Body of pancreas (tissue), 4 donors: ENCODE measurements around the gene EIF3J. TPM values are rescaled to one million over a fixed set of nuclear protein-coding genes. Genes with fewer than 3 reads are reported as not detected.
"Not testable (repeated sequence)": the region's sequence is repeated elsewhere in the genome, so short reads cannot be mapped to it uniquely, and the experiment has no call there.

Experiments used
- ATAC-seq: fragments of 150-250 bp; one replicate; pipeline ENCODE4 v1.9.1; 2016
- DNase-seq, 4 donors: peaks; one replicate each; pipeline ENCODE4 v3.0.0-alpha.2; 2019
- H3K27ac ChIP-seq, 4 donors: fragments of 200-600 bp; sonication (generic); 1 replicate in 3 of 4; 2 replicates in 1 of 4; pipeline versions ENCODE4 v1.5.1 to v1.6.1; 2016 to 2019; ENCODE audit warnings: mild to moderate bottlenecking in 1 of 4, mixed read lengths in 1 of 4, moderate library complexity in 1 of 4
- H3K27me3 ChIP-seq, 2 donors: fragments of 200-600 bp; sonication (generic); one replicate each; pipeline ENCODE4 v1.6.0; 2016; ENCODE audit warnings: mild to moderate bottlenecking in 1 of 2
- H3K36me3 ChIP-seq, 2 donors: fragments of 200-600 bp; sonication (generic); replicated peaks in 1 of 2; 2 replicates each; pipeline ENCODE4 v1.5.1; 2016; ENCODE audit warnings: low read depth in 2 of 2; ENCODE audit not compliant: insufficient read depth in 1 of 2
- H3K4me1 ChIP-seq: fragments of 200-600 bp; sonication (generic); one replicate; pipeline ENCODE4 v1.6.0; 2016
- H3K4me3 ChIP-seq, 2 donors: fragments of 200-600 bp; sonication (generic); 1 replicate in 1 of 2; 2 replicates in 1 of 2; pipeline ENCODE4 v1.5.1; 2016 to 2019
- H3K9me3 ChIP-seq, 3 donors: fragments of 200-600 bp; sonication (generic); 1 replicate in 2 of 3; 2 replicates in 1 of 3; pipeline ENCODE4 v1.5.1; 2016
- CTCF ChIP-seq, 7 experiments: fragments of 450-650 bp in 4 of 7; fragments of 200-600 bp in 3 of 7; sonication (generic) in 3 of 7; IDR thresholded peaks; one replicate each; pipeline ENCODE4 v1.5.1; 2016 to 2019; ENCODE audit warnings: antibody characterized with exemption in 7 of 7
- POLR2A ChIP-seq, 3 donors: fragments of 450-650 bp; IDR thresholded peaks; one replicate each; pipeline ENCODE4 v1.6.1; 2016; ENCODE audit warnings: antibody characterized with exemption in 3 of 3, mild to moderate bottlenecking in 2 of 3
- WGBS, 2 donors: methylation state at CpG; one replicate each; pipeline ENCODE4 v1.1.5; 2017; 5-methylcytosine and 5-hydroxymethylcytosine counted together
- intact Hi-C: fragments of 100-400 bp; cut with DNase I; formaldehyde crosslinking; loops from one replicate; pipeline ENCODE4 v1.15.1; 2023
- total RNA-seq, 2 donors: library from RNA; depleted of rRNA; stranded (reverse); fragments of >200 nt; gene quantifications; one replicate each; pipeline ENCODE4 v1.1.0, GENCODE V29; 2016

The EIF3J gene
- total RNA-seq, 2 donors from 2014 or later = 38.7 to 66.3 TPM

GRCh38 chr15:44519537-44519936 lies 17.4 kb upstream of the EIF3J start:
- no peak overlapping the region for H3K27ac ChIP-seq
- H3K36me3 ChIP-seq = peaks cover 0 to 2% of the 10 kb centered on the region in 2 donors
- TF ChIP-seq POLR2A (IDR thresholded peaks at IDR 0.05) = no peak
- 87 to 96% methylated on average over 6 of the region's 6 CpGs for WGBS, 2 donors
- no peak overlapping the region for H3K4me3 ChIP-seq
- ATAC-seq = no peak
- intact Hi-C loops = no loop called here
- H3K9me3 ChIP-seq = no peaks in the 10 kb centered on the region
- H3K27me3 ChIP-seq = no peaks in the 10 kb centered on the region
- no peaks in the 10 kb centered on the region for H3K4me1 ChIP-seq
- no peak for DNase-seq

- Histone ChIP-seq H3K27me3 (no peaks in the 10 kb centered on the region), H3K27ac (no peak overlapping the region), H3K4me1 (no peaks in the 10 kb centered on the region), H3K4me3 (no peak overlapping the region), H3K36me3 (peaks cover 0 to 2% of the 10 kb centered on the region in 2 donors), H3K9me3 (no peaks in the 10 kb centered on the region)
- WGBS, 2 donors = 100% methylated on average over 1 of the region's 1 CpG
- intact Hi-C loops = no loop called here
- no peak for TF ChIP-seq POLR2A (IDR thresholded peaks at IDR 0.05)
- DNase-seq (no peak), ATAC-seq (no peak)
Observed at GRCh38 chr15:44525018-44525417, 11.9 kb upstream of the EIF3J start.

- H3K4me1 ChIP-seq = no peaks in the 10 kb centered on the region
- H3K36me3 ChIP-seq = no peaks in the 10 kb centered on the region
- H3K9me3 ChIP-seq = no peaks in the 10 kb centered on the region
- DNase-seq (no peak), ATAC-seq (no peak)
- no peak for TF ChIP-seq POLR2A (IDR thresholded peaks at IDR 0.05)
- TF ChIP-seq CTCF (IDR thresholded peaks at IDR 0.05) = no peak
- WGBS, 2 donors = 70 to 73% methylated on average over 2 of the region's 2 CpGs
- intact Hi-C loops = no loop called here
- no peak overlapping the region for H3K27ac ChIP-seq
- H3K4me3 ChIP-seq = no peak overlapping the region
- no peaks in the 10 kb centered on the region for H3K27me3 ChIP-seq
Observed at GRCh38 chr15:44527241-44527640, 9.7 kb upstream of the EIF3J start.

- WGBS, 2 donors = 73% methylated on average over 10 of the region's 10 CpGs
Observed at GRCh38 chr15:44529864-44530604, 6.9 kb upstream of the EIF3J start.

GRCh38 chr15:44530653-44531052 lies 6.3 kb upstream of the EIF3J start:
- Histone ChIP-seq H3K27me3 (no peaks in the 10 kb centered on the region), H3K4me3 (no peak overlapping the region), H3K36me3 (no peaks in the 10 kb centered on the region), H3K27ac (no peak overlapping the region), H3K4me1 (peaks cover 10% of the 10 kb centered on the region), H3K9me3 (no peaks in the 10 kb centered on the region)
- intact Hi-C loops = no loop called here
- no peak for ATAC-seq
- no peak for TF ChIP-seq CTCF (IDR thresholded peaks at IDR 0.05)
- no peak for TF ChIP-seq POLR2A (IDR thresholded peaks at IDR 0.05)
- DNase-seq = no peak
- 94 to 99% methylated on average over 3 of the region's 3 CpGs for WGBS, 2 donors

More at GRCh38 chr15:44529864-44530604, 6.9 kb upstream of the EIF3J start:
- Histone ChIP-seq H3K4me1 (peaks cover 4% of the 10 kb centered on the region), H3K36me3 (no peaks in the 10 kb centered on the region), H3K27ac (no peak overlapping the region), H3K27me3 (no peaks in the 10 kb centered on the region), H3K9me3 (no peaks in the 10 kb centered on the region), H3K4me3 (no peak overlapping the region)
- no peak for DNase-seq
- TF ChIP-seq POLR2A (IDR thresholded peaks at IDR 0.05) = no peak
- TF ChIP-seq CTCF (IDR thresholded peaks at IDR 0.05) = no peak
- intact Hi-C loops = no loop called here
- no peak for ATAC-seq

- WGBS, 2 donors = 93 to 98% methylated on average over 5 of the region's 5 CpGs
- intact Hi-C loops, H3K4me3 ChIP-seq, H3K27ac ChIP-seq, H3K36me3 ChIP-seq, DNase-seq, H3K27me3 ChIP-seq, H3K9me3 ChIP-seq, ATAC-seq: not testable (repeated sequence)
- peaks cover 15% of the 10 kb centered on the region for H3K4me1 ChIP-seq
Observed at GRCh38 chr15:44532275-44532674, 4.7 kb upstream of the EIF3J start.
